ENCODE results near the gene ZC3H12C.

- TF ChIP-seq CTCF (IDR thresholded peaks at IDR 0.05), result no peak
- no peak for TF ChIP-seq POLR2A (IDR thresholded peaks at IDR 0.05)
Observed at GRCh38 chr11:110072930-110073329, 20.3 kb upstream of the ZC3H12C start.

Measured in Peyer's patch (tissue), 4 donors.